GM10266 (cell line): ENCODE results near the gene ACKR1.
A peak's percentile ranks its signal among the peaks of the same experiment; 100 is the strongest.

Experiments
- DNase-seq: peaks from one replicate; pipeline ENCODE4 v3.0.0; 2012; ENCODE audit errors: extremely low spot score
- TF ChIP-seq, protein P1 (sequence below): IDR thresholded peaks from 2 replicates; pipeline ENCODE4 v1.5.1; 2012; ENCODE audit warnings: mild to moderate bottlenecking, low read depth; ENCODE audit not compliant: control insufficient read depth, insufficient read depth; ENCODE audit errors: missing control alignments

ACKR1 gene, protein sequence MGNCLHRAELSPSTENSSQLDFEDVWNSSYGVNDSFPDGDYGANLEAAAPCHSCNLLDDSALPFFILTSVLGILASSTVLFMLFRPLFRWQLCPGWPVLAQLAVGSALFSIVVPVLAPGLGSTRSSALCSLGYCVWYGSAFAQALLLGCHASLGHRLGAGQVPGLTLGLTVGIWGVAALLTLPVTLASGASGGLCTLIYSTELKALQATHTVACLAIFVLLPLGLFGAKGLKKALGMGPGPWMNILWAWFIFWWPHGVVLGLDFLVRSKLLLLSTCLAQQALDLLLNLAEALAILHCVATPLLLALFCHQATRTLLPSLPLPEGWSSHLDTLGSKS

DNA sequence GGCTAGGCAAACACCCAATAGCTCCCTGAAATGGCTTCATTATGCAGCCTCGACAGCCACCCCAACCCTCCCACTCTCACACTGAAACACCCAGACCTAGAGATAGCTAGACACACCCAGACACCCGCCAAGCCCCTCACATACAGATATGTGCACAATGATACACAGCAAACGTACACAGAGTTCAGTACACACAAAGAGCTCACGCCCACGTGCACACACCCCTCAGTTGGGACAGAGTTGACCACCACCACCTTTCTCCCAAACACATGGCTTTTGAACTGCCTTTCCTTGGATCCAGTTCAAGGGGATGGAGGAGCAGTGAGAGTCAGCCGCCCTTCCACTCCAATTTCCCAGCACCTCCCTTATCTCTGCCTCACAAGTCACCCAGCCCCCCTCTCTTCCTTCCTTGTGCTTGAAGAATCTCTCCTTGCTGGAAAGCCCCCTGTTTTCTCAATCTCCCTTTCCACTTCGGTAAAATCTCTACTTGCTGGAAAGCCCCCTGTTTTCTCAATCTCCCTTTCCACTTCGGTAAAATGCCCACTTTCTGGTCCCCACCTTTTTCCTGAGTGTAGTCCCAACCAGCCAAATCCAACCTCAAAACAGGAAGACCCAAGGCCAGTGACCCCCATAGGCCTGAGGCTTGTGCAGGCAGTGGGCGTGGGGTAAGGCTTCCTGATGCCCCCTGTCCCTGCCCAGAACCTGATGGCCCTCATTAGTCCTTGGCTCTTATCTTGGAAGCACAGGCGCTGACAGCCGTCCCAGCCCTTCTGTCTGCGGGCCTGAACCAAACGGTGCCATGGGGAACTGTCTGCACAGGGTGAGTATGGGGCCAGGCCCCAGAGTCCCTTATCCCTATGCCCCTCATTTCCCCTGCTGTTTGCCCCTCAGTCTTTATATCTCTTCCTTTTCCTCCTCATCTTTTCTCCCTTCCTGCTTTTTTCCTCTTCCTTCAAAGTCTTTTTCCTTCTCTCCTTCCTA lies at the start of gene ACKR1:
Gene ACKR1, plus strand, starts transcription at position 715 of the 981 bp plus-strand sequence. Its CDS starts 85 bp downstream, at position 800.
- DNase-seq = no peak
- TF ChIP-seq, protein P1, sequence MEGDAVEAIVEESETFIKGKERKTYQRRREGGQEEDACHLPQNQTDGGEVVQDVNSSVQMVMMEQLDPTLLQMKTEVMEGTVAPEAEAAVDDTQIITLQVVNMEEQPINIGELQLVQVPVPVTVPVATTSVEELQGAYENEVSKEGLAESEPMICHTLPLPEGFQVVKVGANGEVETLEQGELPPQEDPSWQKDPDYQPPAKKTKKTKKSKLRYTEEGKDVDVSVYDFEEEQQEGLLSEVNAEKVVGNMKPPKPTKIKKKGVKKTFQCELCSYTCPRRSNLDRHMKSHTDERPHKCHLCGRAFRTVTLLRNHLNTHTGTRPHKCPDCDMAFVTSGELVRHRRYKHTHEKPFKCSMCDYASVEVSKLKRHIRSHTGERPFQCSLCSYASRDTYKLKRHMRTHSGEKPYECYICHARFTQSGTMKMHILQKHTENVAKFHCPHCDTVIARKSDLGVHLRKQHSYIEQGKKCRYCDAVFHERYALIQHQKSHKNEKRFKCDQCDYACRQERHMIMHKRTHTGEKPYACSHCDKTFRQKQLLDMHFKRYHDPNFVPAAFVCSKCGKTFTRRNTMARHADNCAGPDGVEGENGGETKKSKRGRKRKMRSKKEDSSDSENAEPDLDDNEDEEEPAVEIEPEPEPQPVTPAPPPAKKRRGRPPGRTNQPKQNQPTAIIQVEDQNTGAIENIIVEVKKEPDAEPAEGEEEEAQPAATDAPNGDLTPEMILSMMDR = no peak

DNA sequence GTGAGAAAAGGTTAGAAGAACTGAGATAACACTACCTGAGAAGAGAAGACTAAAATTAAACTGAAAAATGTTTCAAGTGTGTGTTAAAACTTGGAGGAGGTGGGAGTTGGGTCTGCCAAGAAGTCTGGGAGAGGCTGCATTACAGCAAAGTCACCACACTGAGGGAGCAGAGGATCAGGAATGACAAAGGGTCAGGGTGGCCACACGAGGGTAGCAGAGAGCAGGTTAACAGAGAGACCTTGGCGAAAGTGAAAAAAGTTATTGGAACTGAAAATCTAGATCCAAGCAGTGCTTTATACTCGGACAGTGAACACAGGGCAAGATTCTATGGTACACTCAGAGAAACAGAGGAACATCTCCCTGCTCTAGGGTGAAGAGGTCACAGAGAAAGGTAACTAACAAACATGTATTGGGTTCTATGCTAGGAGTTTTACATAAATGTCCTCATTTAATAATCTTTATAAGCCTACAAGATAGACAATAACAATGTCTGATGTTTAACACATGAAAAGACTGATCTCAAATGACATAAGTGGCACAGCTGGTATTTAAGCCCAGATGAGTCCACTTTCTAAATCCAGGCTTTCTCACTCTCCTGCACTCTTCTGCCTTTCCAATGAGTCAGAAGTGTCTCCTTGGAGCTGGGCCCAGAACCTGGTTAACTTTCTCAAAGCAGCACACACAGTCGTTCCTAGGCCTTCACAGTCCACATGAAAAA lies 43.5 kb upstream of the ACKR1 start:
- peak; percentile 71 for DNase-seq
- TF ChIP-seq, protein P1 = peak; percentile 99

DNA sequence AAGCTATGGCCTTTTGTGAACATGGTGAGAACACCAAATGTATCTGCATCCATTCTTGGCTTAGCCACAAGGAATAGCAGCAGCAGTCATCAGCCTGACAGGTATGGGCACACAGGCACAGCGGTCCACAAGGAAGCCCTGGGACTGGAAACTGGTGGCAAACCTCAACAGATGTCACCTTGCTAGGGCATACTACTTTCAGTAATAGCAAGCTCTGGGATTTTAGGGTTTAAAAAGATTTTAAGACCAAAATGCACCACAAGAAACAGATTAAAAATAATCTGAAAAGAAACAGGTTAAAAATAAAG lies 43.0 kb upstream of the ACKR1 start:
- no peak for DNase-seq
- TF ChIP-seq, protein P1 = no peak

DNA sequence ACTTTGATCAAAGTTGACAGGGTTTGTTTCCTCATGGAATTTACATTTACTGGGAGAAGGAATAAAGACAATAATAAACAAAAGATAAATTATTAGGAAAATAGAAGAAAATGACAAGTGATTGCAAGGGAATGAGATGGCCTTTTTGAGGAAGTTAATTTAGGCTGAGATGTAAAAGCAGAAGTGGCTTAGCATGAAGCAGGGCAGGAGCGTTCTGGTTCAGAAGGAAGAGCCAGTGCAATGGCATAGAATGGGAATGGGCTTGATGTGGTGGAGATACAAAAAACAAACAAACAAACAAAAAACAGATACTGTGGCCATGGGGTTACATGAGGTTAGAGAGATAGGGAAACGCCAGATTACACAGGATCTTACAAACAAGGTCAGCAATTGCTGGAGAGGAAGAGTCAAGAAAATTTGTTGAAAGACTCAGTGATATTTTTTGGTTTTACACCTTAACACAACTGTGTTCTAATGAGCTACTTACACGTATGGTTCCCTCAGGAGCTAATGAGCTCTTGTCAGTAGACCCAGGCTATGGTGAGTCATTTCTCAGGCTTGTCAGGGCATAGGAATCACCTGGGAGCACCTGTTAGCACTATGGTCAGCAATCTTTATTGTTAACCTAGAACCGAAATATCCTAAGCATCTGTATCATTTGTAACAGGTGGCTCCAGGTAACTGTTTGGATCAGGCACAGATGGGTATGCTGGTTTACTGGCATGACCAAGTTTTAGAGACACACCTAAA lies 42.0 kb upstream of the ACKR1 start:
- DNase-seq = no peak
- TF ChIP-seq, protein P1 = no peak

DNA sequence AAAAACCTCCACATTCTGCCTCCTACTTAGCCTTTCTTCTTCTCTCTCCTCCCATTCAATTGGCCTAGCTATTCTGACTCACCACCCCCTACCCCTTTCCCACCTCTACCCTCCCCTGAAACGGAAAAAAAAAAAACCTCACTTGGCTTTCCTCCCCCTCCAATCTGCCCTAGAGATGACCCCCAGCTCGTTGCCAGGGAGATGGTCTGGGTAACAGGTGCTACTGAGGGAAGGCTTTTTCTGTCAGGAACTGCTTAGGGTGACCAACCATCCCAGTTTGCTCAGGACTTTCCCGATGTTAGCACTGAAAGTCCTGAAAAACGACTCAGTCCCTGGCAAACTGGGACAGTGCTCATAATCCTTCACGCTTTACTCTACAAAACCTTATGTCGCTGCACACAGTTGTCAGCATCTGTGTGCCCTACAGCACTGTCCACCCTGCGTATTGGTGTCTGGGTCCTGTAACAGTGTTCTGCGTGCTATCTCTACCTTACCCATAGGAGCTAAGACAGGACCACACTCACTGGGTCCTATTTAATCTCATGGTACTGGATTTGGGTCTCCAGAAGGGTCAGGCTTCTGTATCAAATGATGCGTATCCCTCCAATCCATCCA lies 41.0 kb upstream of the ACKR1 start:
- TF ChIP-seq, protein P1 = no peak
- DNase-seq = no peak

DNA sequence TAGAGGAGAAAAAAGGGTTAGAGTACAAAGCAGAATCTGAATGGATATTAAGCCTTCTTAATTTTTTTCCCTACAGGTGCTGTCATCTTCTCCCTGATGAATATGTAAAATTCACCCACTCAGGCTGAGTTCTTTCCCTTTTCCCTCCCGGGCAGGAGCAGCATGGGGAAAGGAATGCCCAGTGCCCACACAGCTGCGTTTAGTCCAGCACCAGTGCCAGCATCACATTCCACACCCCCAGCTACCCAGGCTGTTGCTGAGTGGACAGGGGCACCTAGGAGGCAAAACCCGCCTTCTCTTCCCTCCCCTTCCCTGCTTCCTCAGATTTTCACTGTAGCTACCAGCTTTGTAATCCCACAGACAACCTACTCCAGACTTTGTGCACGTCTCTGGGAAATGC lies 36.6 kb upstream of the ACKR1 start:
- DNase-seq = no peak
- TF ChIP-seq, protein P1 = no peak
